MCF 10A (cell line): ENCODE results near the gene ARHGAP24. TPM values are rescaled to one million over a fixed set of nuclear protein-coding genes. Genes with fewer than 3 reads are reported as not detected.
A peak's percentile ranks its signal among the peaks of the same experiment; 100 is the strongest.

ENCODE experiments used
- BruUV-seq: library from RNA; stranded (reverse); fragments of 400-500 nt; replicated peaks from 2 replicates; lab custom pipeline; 2021; lab: Mats Ljungman, UMichigan
- CTCF ChIA-PET: fragments of 300-600 bp; sonication (Branson Sonifier 250); formaldehyde crosslinking; extraction: SDS; loops from one replicate; lab custom pipeline; 2021; ENCODE audit warnings: antibody characterized with exemption, inconsistent platforms; lab: Yijun Ruan, JAX
- POLR2A ChIA-PET: fragments of 300-600, 350-650 bp; sonication (Branson Sonifier 250); formaldehyde crosslinking; extraction: SDS; loops from one replicate; lab custom pipeline; 2020; ENCODE audit warnings: antibody characterized with exemption, inconsistent platforms; lab: Yijun Ruan, JAX
- DNase-seq: peaks from one replicate; pipeline ENCODE4 v3.0.0-alpha.2; 2018; ENCODE audit not compliant: unreplicated experiment
- H3K27ac Mint-ChIP-seq: one replicate; pipeline ENCODE4 v1.8.0; 2022; ENCODE audit warnings: mild to moderate bottlenecking, low read depth, mixed read lengths; ENCODE audit not compliant: unreplicated experiment
- H3K27me3 Mint-ChIP-seq: one replicate; pipeline ENCODE4 v1.8.0; 2022; ENCODE audit warnings: mixed read lengths; ENCODE audit not compliant: insufficient read depth, unreplicated experiment
- H3K36me3 Mint-ChIP-seq: one replicate; pipeline ENCODE4 v1.8.0; 2022; ENCODE audit warnings: mild to moderate bottlenecking, moderate library complexity, mixed read lengths; ENCODE audit not compliant: insufficient read depth, unreplicated experiment
- H3K4me1 Mint-ChIP-seq: one replicate; pipeline ENCODE4 v1.8.0; 2022; ENCODE audit warnings: mixed read lengths; ENCODE audit not compliant: insufficient read depth, unreplicated experiment
- H3K4me3 Mint-ChIP-seq: one replicate; pipeline ENCODE4 v1.8.0; 2022; ENCODE audit warnings: mild to moderate bottlenecking, moderate library complexity, mixed read lengths; ENCODE audit not compliant: unreplicated experiment
- H3K9me3 Mint-ChIP-seq: one replicate; pipeline ENCODE4 v1.8.0; 2022; ENCODE audit warnings: mixed read lengths; ENCODE audit not compliant: unreplicated experiment
- intact Hi-C: fragments of 100-400 bp; cut with micrococcal nuclease; formaldehyde crosslinking; loops from 2 replicates; pipeline ENCODE4 v1.14.1; 2022
- total RNA-seq: library from RNA; stranded (reverse); gene quantifications from 2 replicates; pipeline ENCODE4 v1.2.3, GENCODE V29; 2022
- TF ChIP-seq, protein P1 (sequence below): fragments of 200-600 bp; IDR thresholded peaks from one replicate; pipeline ENCODE4 v1.8.0; 2022; ENCODE audit warnings: antibody characterized with exemption, mild to moderate bottlenecking; ENCODE audit not compliant: unreplicated experiment

ARHGAP24 gene
- total RNA-seq, 1 experiment from 2014 or later = 2.6 TPM

- BruUV-seq = no TSS peak
- Mint-ChIP-seq H3K9me3 (peaks cover 8% of the 10 kb centered on the region), H3K27ac (peak overlapping the region; percentile 93), H3K4me3 (peak overlapping the region; percentile 66), H3K36me3 (no peaks in the 10 kb centered on the region), H3K4me1 (peaks cover 25% of the 10 kb centered on the region), H3K27me3 (no peaks in the 10 kb centered on the region)
- intact Hi-C loops = no loop called here
- CTCF ChIA-PET = interaction anchor here (0.7 to 2.8 kb wide), 17 partner anchors 13 to 695 kb away, joined by 3 to 34 read pairs (median 3); no protein-coding TSS in a partner anchor
- POLR2A ChIA-PET = interaction anchor here (0.6 to 2.9 kb wide), 7 partner anchors 8 to 415 kb away, joined by 3 to 13 read pairs (median 4); partner anchors contain the start of gene ARHGAP24
- TF ChIP-seq, protein P1, sequence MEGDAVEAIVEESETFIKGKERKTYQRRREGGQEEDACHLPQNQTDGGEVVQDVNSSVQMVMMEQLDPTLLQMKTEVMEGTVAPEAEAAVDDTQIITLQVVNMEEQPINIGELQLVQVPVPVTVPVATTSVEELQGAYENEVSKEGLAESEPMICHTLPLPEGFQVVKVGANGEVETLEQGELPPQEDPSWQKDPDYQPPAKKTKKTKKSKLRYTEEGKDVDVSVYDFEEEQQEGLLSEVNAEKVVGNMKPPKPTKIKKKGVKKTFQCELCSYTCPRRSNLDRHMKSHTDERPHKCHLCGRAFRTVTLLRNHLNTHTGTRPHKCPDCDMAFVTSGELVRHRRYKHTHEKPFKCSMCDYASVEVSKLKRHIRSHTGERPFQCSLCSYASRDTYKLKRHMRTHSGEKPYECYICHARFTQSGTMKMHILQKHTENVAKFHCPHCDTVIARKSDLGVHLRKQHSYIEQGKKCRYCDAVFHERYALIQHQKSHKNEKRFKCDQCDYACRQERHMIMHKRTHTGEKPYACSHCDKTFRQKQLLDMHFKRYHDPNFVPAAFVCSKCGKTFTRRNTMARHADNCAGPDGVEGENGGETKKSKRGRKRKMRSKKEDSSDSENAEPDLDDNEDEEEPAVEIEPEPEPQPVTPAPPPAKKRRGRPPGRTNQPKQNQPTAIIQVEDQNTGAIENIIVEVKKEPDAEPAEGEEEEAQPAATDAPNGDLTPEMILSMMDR = no peak
- peak; percentile 40 for DNase-seq
These were observed 304.2 kb downstream of the ARHGAP24 start for GRCh38 chr4:85779165-85779564.

- intact Hi-C loops = no loop called here
- TF ChIP-seq, protein P1 = no peak
- CTCF ChIA-PET = interaction anchor here (1.4 kb wide), 2 partner anchors 16 to 33 kb away, joined by 4 to 9 read pairs; no protein-coding TSS in a partner anchor
- Mint-ChIP-seq H3K4me1 (peaks cover 30% of the 10 kb centered on the region), H3K27me3 (no peaks in the 10 kb centered on the region), H3K36me3 (no peaks in the 10 kb centered on the region), H3K9me3 (peaks cover 9% of the 10 kb centered on the region), H3K27ac (no peak overlapping the region), H3K4me3 (no peak overlapping the region)
- BruUV-seq = no TSS peak
- POLR2A ChIA-PET = interaction anchor here (0.7 kb wide), 1 partner anchor 15 kb away, joined by 5 read pairs; no protein-coding TSS in a partner anchor
- no peak for DNase-seq
These were observed 305.7 kb downstream of the ARHGAP24 start for GRCh38 chr4:85780664-85781063.

DNA sequence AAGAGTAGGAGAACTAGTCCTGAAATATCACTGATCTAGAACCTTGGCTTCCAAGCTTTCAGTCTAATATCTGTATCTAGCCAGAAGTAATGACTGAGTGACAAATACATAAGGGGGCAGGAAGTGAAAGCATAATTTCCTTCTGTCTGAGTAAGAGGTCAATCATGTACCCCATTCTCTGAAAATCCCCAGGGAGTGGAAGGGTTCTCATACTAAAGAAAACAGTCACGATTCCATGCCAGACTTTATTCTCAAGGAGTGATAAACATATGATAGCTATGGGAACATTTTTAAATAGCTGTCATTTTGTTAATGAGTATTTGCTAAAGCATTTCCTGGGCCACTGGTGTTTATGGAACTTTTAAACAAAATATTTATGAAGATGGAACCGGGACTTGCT, 308.5 kb downstream of the ARHGAP24 start:
- no peaks in the 10 kb centered on the region for H3K36me3 Mint-ChIP-seq
- intact Hi-C loops = no loop called here
- no peak overlapping the region for H3K4me3 Mint-ChIP-seq
- TF ChIP-seq, protein P1 = no peak
- BruUV-seq = no TSS peak
- H3K27ac Mint-ChIP-seq = no peak overlapping the region
- H3K4me1 Mint-ChIP-seq = peaks cover 29% of the 10 kb centered on the region
- ChIA-PET POLR2A (no interaction called here), CTCF (interaction anchor here (0.7 kb wide), 1 partner anchor 699 kb away, joined by 3 read pairs; no protein-coding TSS in a partner anchor)
- no peaks in the 10 kb centered on the region for H3K27me3 Mint-ChIP-seq
- H3K9me3 Mint-ChIP-seq = peaks cover 6% of the 10 kb centered on the region
- DNase-seq = peak; percentile 62

DNA sequence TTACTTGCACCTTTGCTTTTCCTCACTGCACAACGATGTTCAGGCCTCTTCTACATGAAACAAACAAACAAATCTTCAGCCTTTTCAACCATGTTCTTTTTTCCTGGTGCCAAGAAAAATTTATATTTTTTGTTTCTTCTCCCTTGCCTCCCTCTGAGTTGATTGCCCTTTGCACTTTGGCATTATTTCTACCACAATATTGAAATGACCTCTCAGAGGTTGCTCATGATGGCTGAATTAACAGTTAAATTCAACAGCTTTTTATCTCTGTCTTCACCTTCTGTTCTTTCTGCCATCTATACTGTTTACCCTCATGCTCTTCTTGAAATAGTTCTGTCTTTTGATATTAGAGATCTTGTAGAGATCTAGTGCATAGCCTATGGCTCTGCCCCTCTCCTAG, 308.9 kb downstream of the ARHGAP24 start:
- no peaks in the 10 kb centered on the region for H3K27me3 Mint-ChIP-seq

More for the DNA sequence above, 308.9 kb downstream of the ARHGAP24 start:
- no peak overlapping the region for H3K4me3 Mint-ChIP-seq
- intact Hi-C loops = no loop called here
- H3K36me3 Mint-ChIP-seq = no peaks in the 10 kb centered on the region
- ChIA-PET POLR2A (no interaction called here), CTCF (interaction anchor here (0.7 kb wide), 1 partner anchor 700 kb away, joined by 3 read pairs; no protein-coding TSS in a partner anchor)
- DNase-seq = no peak
- TF ChIP-seq, protein P1 = no peak
- no peak overlapping the region for H3K27ac Mint-ChIP-seq
- no TSS peak for BruUV-seq
- H3K4me1 Mint-ChIP-seq = peaks cover 24% of the 10 kb centered on the region
- H3K9me3 Mint-ChIP-seq = peaks cover 6% of the 10 kb centered on the region
